ENCODE measurements around the gene INPP5D. TPM values are rescaled to one million over a fixed set of nuclear protein-coding genes. Genes with fewer than 3 reads are reported as not detected.
A peak's percentile ranks its signal among the peaks of the same experiment; 100 is the strongest.

Gene INPP5D
- polyA plus RNA-seq, 1 donor from 2014 or later: 220 TPM

DNA sequence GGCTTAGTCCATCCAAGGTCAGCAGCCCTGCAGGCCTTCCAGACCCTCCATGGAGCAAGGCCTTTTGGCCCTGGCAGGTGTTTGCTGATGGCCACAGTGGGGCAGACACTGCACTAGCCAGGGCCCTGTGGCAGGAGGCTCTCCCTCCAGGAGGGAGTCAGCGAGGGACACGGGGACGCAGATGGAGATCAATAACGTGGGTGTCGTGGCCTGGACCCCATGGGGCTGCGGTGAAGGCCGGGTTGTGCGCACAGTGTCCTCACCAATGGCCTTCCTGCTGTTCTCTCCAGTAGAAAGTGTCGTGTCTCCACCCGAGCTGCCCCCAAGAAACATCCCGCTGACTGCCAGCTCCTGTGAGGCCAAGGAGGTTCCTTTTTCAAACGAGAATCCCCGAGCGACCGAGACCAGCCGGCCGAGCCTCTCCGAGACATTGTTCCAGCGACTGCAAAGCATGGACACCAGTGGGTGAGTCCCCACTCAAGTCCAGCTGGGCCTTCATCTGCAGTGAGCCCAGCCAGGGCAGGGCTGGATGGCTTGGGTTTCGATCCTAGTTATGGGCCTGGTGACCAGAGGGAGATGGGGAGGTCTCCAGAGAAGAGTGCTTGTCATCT is 65.4 kb downstream of the INPP5D start:
- peaks cover 1% of the 10 kb centered on the region for H3K36me3 Mint-ChIP-seq
- H3K4me1 Mint-ChIP-seq: peaks cover 24 to 30% (median 28%) of the 10 kb centered on the region in 3 donors
- H3K27me3 Mint-ChIP-seq: no peaks in the 10 kb centered on the region
- H3K9me3 Mint-ChIP-seq: peaks cover 0 to 3% (median 0%) of the 10 kb centered on the region in 3 donors
- peak overlapping the region in 1 of 4 donors; percentile 22 for H3K4me3 Mint-ChIP-seq
- peak overlapping the region; percentile 95 to 99 (median 95) for H3K27ac Mint-ChIP-seq

DNA sequence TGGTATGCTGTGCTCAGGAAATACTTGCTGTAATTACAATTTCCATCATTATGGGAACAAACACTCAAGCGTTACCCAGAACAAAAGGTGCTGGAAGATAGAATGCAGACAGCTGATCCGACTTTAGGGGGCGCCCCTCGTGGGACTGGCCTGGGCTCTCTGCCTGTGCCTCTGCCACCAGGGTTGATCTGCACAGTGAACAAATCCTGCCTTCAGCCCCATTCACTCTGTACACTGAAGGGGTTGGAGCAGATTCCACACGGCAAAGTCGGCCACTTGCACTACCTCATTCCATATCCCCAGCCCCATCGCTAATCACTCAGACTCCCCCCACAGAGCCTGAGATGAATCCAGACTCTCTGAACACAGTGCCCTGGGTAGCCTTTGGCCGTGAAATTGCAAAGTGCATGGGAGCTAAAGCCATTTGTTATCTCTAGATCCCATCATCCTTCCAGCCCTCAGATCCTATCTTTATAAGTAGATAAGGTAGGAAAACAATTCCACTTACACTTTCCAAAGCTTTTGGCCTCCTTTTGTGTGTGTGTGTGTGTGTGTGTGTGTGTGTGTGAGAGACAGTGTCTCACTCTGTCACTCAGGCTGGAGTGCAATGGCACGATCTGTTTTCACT is 69.3 kb downstream of the INPP5D start:
- no peak overlapping the region for H3K4me3 Mint-ChIP-seq
- no peaks in the 10 kb centered on the region for H3K27me3 Mint-ChIP-seq
- no peaks in the 10 kb centered on the region for H3K9me3 Mint-ChIP-seq
- peaks cover 6% of the 10 kb centered on the region for H3K36me3 Mint-ChIP-seq
- peaks cover 11 to 25% (median 14%) of the 10 kb centered on the region in 3 donors for H3K4me1 Mint-ChIP-seq
- peak overlapping the region in 1 of 3 donors; percentile 73 for H3K27ac Mint-ChIP-seq

DNA sequence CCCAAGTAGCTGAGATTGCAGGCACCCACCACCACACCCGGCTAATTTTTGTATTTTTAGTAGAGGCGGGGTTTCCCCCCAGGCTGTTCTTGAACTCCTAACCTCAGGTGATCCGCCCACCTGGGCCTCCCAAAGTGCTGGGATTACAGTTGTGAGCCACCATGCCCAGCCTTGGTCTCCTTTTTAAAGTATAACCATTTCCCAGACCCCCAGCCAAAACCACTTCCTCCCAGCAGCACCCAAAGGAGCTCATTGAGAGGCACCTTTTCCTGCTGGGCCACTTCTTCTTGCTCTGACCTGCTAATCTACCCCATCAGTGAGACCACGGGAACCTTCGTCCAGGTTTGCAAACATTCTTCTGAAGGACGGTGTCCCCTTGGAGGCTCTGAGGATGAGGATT is 69.9 kb downstream of the INPP5D start:
- H3K27me3 Mint-ChIP-seq: no peaks in the 10 kb centered on the region
- peaks cover 5% of the 10 kb centered on the region for H3K36me3 Mint-ChIP-seq
- H3K4me3 Mint-ChIP-seq: peak overlapping the region in 1 of 4 donors; percentile 10
- peak overlapping the region in 1 of 3 donors; percentile 85 for H3K27ac Mint-ChIP-seq
- peaks cover 5 to 20% (median 8%) of the 10 kb centered on the region in 3 donors for H3K4me1 Mint-ChIP-seq
- no peaks in the 10 kb centered on the region for H3K9me3 Mint-ChIP-seq

DNA sequence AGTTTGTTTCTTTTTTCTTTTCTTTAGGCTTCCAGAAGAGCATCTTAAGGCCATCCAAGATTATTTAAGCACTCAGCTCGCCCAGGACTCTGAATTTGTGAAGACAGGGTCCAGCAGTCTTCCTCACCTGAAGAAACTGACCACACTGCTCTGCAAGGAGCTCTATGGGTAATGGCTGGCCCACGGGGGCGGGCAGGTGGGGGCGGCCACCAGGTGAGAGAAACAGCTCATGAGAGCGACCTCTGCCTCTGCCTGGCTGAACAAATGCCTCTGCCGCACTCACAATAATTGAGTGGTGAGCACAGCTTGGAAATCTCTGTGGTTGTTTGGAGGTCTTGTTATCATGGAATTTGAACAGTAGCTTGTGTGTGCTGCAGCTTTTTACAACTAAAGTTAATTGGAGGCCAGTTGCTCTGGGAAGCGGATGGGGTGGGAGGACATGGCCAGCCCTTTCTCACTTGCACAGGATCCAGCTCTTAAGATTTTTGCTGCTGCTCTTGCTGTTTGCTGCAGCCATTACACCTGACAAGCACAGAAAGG is 70.4 kb downstream of the INPP5D start:
- H3K4me1 Mint-ChIP-seq: peaks cover 5 to 19% (median 6%) of the 10 kb centered on the region in 3 donors
- H3K27ac Mint-ChIP-seq: peak overlapping the region in 1 of 3 donors; percentile 85
- no peak overlapping the region for H3K4me3 Mint-ChIP-seq
- no peaks in the 10 kb centered on the region for H3K9me3 Mint-ChIP-seq
- H3K36me3 Mint-ChIP-seq: peaks cover 5% of the 10 kb centered on the region
- H3K27me3 Mint-ChIP-seq: no peaks in the 10 kb centered on the region

DNA sequence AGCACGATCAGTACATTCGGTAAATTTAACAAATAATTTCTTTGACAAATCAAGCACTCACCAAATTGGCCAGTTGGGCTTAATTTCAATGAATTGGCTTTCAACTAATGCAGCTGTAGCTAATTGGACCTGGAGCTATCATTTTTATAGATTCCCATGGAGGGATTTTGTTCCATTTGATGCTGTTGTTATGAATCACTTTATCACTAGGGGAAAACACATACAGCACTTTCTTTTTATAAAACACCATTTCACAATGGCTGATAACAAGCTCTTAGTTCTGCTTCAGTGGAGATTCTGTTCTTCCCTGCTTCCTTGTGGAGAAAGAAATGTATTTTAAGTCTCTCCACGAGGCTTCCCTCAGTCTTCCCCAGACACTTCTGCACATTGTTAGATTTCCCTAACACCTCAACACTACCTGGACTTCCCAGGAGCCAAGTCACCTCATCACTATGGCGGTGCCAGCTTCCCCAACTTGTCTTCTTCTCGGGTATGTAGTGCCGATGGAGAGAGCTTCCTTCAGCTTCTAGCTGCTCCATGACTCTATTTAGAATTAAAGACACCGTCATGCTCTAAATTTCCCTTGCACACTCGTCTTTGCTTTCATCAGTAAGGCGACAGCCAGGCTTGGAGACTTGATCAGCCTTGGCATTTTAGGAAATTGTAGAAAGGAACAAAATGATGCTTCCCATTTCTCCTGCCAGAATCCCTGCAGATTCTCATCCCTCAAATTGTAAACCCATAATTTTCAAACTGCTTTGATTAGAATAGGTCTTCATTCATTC is 72.0 kb downstream of the INPP5D start:
- Mint-ChIP-seq H3K27ac (peak overlapping the region in 2 of 3 donors; percentile 75 to 87), H3K4me3 (no peak overlapping the region), H3K27me3 (no peaks in the 10 kb centered on the region), H3K4me1 (peaks cover 5 to 15% (median 6%) of the 10 kb centered on the region in 3 donors), H3K9me3 (no peaks in the 10 kb centered on the region), H3K36me3 (peaks cover 8% of the 10 kb centered on the region)

DNA sequence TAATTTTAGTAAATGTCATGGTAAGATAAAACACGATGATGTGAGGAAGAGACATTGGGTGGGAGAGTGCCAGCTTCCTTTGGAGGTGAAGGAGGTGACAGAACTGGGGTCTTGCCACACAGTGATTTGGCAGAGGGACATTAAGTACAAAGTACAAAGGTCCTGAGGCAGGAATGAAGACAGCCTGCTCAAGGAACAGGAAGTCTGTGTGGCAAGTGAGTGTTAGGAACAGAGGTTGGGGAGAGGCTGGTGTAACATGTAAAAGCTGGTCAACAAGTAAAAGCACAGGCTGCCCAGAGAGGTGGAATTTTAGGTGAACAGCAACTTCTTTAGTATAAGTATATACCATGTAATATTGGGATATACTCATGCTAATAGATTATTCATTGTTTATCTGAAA is 73.1 kb downstream of the INPP5D start:
- peak overlapping the region in 1 of 4 donors; percentile 68 for H3K4me3 Mint-ChIP-seq
- H3K27ac Mint-ChIP-seq: peak overlapping the region in 1 of 3 donors; percentile 87
- H3K9me3 Mint-ChIP-seq: no peaks in the 10 kb centered on the region
- H3K27me3 Mint-ChIP-seq: no peaks in the 10 kb centered on the region
- peaks cover 8% of the 10 kb centered on the region for H3K36me3 Mint-ChIP-seq
- H3K4me1 Mint-ChIP-seq: peaks cover 5 to 15% (median 6%) of the 10 kb centered on the region in 3 donors

DNA sequence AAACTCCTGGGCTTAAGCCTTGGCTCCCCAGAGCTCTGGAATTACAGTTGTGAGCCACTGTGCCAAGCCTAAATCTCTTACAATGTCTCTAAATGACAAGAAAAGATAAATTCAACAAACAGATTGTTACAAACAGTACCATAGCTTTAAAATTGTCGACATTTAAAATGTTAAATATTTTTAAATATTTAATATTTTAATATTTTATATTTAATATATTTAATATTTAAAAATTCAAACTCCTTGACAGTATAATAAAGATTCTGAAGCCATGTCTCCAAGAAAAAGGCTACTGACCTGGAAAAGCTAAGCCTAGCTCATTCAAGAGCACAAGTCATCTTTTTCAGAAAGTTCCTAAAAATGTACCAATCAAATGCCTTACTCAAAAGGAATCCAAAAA is 75.3 kb downstream of the INPP5D start:
- no peak overlapping the region for H3K4me3 Mint-ChIP-seq
- H3K27ac Mint-ChIP-seq: no peak overlapping the region
- peaks cover 2 to 16% (median 4%) of the 10 kb centered on the region in 3 donors for H3K4me1 Mint-ChIP-seq
- H3K36me3 Mint-ChIP-seq: peaks cover 8% of the 10 kb centered on the region
- H3K27me3 Mint-ChIP-seq: no peaks in the 10 kb centered on the region
- no peaks in the 10 kb centered on the region for H3K9me3 Mint-ChIP-seq

DNA sequence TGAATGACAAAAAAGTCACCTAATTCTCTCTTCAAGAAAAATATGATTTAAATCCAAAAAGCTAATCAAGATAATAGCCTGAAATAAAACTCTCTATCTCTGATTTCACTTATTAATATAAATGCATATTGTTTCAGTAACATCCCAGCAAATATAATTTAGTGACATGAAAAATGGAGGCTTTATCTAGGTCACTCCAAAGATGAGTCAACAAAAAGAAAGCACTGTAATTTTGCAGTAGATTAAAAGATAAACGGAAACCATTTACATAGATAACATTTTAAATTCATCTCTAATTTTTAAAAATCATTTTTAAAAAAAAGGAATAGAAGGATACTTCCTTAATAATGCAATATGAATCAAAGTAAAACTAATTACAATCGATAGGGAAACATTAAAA is 76.9 kb downstream of the INPP5D start:
- H3K9me3 Mint-ChIP-seq: no peaks in the 10 kb centered on the region
- no peaks in the 10 kb centered on the region for H3K27me3 Mint-ChIP-seq
- no peak overlapping the region for H3K4me3 Mint-ChIP-seq
- H3K4me1 Mint-ChIP-seq: peaks cover 9 to 25% (median 15%) of the 10 kb centered on the region in 3 donors
- peaks cover 8% of the 10 kb centered on the region for H3K36me3 Mint-ChIP-seq
- peak overlapping the region in 1 of 3 donors; percentile 25 for H3K27ac Mint-ChIP-seq

DNA sequence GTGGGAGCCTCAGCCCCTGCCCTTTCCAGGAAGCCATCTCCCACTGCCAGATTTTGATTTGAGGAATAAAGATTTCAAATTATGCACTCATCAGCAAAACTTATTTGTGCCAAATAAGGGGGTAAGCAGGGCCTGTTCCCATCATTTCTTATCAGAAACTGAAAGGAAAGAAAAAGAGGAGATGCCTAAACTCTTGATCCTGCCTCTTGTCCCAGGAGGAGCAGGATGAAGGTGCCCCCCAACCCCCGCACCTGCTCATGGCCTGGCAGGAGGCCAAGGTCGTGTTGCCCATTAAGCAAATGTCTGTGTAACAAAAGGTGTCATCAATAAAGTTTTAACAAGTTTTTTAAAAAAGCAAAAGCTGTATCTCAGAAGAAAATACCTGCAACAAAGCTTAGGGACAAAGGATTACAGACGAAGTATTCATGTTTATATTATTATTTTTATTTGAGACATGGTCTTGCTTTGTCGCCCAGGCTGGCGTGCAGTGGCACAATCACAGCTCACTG is 80.0 kb downstream of the INPP5D start:
- H3K9me3 Mint-ChIP-seq: no peaks in the 10 kb centered on the region
- no peaks in the 10 kb centered on the region for H3K27me3 Mint-ChIP-seq
- no peak overlapping the region for H3K4me3 Mint-ChIP-seq
- peaks cover 6% of the 10 kb centered on the region for H3K36me3 Mint-ChIP-seq
- peak overlapping the region in 1 of 3 donors; percentile 59 for H3K27ac Mint-ChIP-seq
- peaks cover 18 to 29% (median 26%) of the 10 kb centered on the region in 3 donors for H3K4me1 Mint-ChIP-seq

DNA sequence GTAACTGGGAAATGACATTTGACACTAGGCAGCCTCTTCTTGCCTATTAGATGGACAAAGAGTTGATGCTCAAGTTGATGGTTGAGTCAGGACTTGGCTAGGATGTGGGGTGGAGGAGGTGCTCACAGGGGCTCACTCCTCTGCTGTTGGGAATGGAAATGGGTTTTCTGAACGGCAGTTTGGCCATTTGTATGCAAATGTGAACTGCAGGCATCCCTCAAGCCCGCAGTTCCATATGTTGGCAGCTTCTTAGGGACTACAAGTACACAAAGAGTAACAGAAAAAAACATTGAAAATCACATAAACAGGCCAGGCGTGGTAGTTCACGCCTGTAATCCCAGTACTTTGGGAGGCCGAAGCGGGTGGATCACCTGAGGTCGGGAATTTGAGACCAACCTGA is 80.8 kb downstream of the INPP5D start:
- Mint-ChIP-seq H3K27ac (peak overlapping the region; percentile 67 to 87 (median 71)), H3K27me3 (no peaks in the 10 kb centered on the region), H3K4me3 (peak overlapping the region in 1 of 4 donors; percentile 41), H3K9me3 (no peaks in the 10 kb centered on the region), H3K4me1 (peaks cover 18 to 29% (median 29%) of the 10 kb centered on the region in 3 donors), H3K36me3 (peaks cover 5% of the 10 kb centered on the region)

DNA sequence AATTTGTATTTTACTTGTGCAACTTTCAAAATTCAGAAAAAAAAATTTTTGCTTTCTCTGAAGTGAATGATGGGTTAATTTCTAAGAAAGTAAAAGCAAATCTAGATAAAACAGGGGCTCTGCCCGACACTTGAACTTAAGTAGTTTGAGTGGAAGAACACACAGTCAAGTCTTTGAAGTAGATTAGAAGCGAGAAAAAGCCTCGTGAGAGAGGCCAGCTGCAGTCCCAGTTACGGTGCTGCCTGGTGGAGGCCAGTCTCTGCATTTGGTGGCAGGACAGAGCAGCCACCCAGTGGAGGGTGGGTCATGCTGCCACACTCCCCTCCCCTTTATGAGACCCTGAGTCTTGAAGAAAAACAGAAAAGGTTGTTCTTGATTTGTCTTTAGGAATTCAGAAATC is 81.8 kb downstream of the INPP5D start:
- Mint-ChIP-seq H3K9me3 (no peaks in the 10 kb centered on the region), H3K4me3 (peak overlapping the region in 2 of 4 donors; percentile 46 to 76), H3K27me3 (no peaks in the 10 kb centered on the region), H3K27ac (peak overlapping the region; percentile 85 to 87 (median 86)), H3K36me3 (peaks cover 5% of the 10 kb centered on the region), H3K4me1 (peaks cover 18 to 29% (median 29%) of the 10 kb centered on the region in 3 donors)

DNA sequence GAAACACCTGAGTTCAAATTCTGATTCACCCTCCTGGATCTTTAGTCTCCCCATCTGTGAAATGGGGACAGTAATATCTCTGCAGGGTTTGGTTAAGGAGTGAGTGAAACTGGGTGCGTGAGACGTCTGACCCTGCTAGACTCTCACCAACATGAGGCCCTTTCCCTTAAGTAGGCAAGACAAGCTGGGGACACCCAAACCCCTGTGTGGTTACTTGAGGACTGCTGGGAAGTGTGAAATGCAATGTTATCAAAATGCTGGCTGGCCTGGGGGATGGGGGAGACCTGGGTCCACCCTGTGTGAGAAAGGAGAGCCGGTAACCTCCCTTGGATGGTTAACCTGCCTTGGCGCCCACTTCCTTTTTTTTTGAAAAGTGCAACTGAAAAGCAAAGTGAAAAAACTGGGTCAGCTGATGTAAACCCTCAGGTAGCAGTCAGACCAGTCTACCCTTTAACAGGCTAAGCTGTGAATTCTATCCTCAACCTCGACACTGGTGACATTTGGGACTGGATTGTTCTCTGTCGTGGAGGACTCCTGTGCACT is 82.3 kb downstream of the INPP5D start:
- Mint-ChIP-seq H3K27me3 (no peaks in the 10 kb centered on the region), H3K9me3 (no peaks in the 10 kb centered on the region), H3K27ac (peak overlapping the region; percentile 85 to 87 (median 86)), H3K4me1 (peaks cover 18 to 29% (median 29%) of the 10 kb centered on the region in 3 donors), H3K36me3 (peaks cover 5% of the 10 kb centered on the region), H3K4me3 (peak overlapping the region in 3 of 4 donors; percentile 46 to 61 (median 46))

DNA sequence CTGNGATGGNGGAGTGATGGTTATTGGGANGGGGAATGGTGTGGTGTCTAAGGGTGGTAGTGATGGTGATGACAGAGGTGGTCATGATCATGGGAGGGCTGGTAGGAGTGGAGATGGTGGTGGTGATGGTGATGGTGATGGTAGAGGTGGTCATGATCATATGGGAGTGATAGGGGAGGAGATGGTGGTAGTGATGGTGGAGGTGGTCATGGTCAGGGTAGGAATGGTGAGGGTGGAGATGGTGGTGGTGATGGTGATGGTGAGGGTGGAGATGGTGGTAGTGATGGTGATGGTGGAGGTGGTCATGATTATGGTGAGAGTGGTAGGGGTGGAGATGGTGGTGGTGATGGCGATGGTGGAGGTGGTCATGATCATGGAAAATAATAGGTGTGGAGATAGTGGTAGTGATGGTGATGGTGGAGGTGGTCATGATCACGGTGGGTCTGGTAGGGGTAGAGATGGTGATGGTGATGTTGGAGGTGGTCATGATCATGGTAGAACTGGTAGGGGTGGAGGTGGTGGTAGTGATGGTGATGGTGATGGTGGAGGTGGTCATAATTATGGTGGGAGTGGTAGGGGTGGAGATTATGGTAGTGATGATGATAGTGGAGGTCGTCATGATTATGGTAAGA is 83.7 kb downstream of the INPP5D start:
- Mint-ChIP-seq H3K27me3 (no peaks in the 10 kb centered on the region), H3K4me3 (peak overlapping the region in 2 of 4 donors; percentile 41 to 79), H3K27ac (peak overlapping the region; percentile 83 to 87 (median 85)), H3K9me3 (no peaks in the 10 kb centered on the region), H3K36me3 (peaks cover 5% of the 10 kb centered on the region), H3K4me1 (peaks cover 18 to 29% (median 28%) of the 10 kb centered on the region in 3 donors)

DNA sequence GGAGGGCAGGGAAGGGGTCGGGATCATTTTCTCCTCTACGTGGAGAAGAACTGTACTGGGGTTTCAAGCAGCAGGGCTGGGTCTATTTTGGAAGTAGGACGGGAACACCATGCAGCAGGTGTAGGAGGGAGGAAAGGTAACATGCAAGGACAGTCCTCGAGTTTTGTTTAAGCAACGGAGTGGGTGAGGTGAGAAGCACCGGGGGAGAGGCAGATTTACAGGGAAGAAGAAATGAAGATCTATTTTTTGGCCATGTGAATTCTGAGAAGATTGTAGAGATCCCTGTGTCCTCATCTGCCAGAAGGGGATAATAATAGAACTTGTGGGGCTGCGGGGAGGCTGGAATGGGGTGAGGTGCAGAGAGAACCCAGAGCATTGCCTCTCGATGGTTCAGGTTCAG is 85.6 kb downstream of the INPP5D start:
- H3K9me3 Mint-ChIP-seq: no peaks in the 10 kb centered on the region
- peaks cover 17 to 29% (median 21%) of the 10 kb centered on the region in 3 donors for H3K4me1 Mint-ChIP-seq
- H3K27me3 Mint-ChIP-seq: no peaks in the 10 kb centered on the region
- H3K4me3 Mint-ChIP-seq: no peak overlapping the region
- peaks cover 5% of the 10 kb centered on the region for H3K36me3 Mint-ChIP-seq
- peak overlapping the region in 2 of 3 donors; percentile 59 to 73 for H3K27ac Mint-ChIP-seq
